Activated T-helper 2 cell treated with anti-CD3 and anti-CD28 coated beads, Interferon-gamma antibody, Interleukin-2, Interleukin-4, amounts not matched to agents 10 μg/mL and 5 μg/mL and 100 μg/mL, durations not matched to agents 14 hours and 24 hours and 36 hours (primary cell): Measurements from ENCODE around the gene LBHD1. TPM values are rescaled to one million over a fixed set of nuclear protein-coding genes. Genes with fewer than 3 reads are reported as not detected.
A peak's percentile ranks its signal among the peaks of the same experiment; 100 is the strongest.
"Not testable (repeated sequence)": the region's sequence is repeated elsewhere in the genome, so short reads cannot be mapped to it uniquely, and the experiment has no call there.

ENCODE experiments used
- DNase-seq: peaks from one replicate; pipeline ENCODE4 v3.0.0; 2021; ENCODE audit warnings: low spot score
- H3K27ac Mint-ChIP-seq: one replicate; pipeline ENCODE4 v1.8.0; 2021; ENCODE audit warnings: mixed read lengths
- H3K27me3 Mint-ChIP-seq: one replicate; pipeline ENCODE4 v1.8.0; 2021; ENCODE audit warnings: low read depth, mixed read lengths
- H3K36me3 Mint-ChIP-seq: one replicate; pipeline ENCODE4 v1.8.0; 2021; ENCODE audit warnings: low read depth, mixed read lengths
- H3K4me1 Mint-ChIP-seq: one replicate; pipeline ENCODE4 v1.8.0; 2021; ENCODE audit warnings: low read depth, mixed read lengths
- H3K4me3 Mint-ChIP-seq: one replicate; pipeline ENCODE4 v1.8.0; 2021; ENCODE audit warnings: low read depth, mild to moderate bottlenecking, moderate library complexity, mixed read lengths
- H3K9me3 Mint-ChIP-seq: one replicate; pipeline ENCODE4 v1.8.0; 2021; ENCODE audit warnings: mixed read lengths
- intact Hi-C: fragments of 100-400 bp; cut with micrococcal nuclease; formaldehyde crosslinking; loops from one replicate; pipeline ENCODE4 v1.15.1; 2023
- total RNA-seq: library from RNA; stranded (reverse); gene quantifications from 2 replicates; pipeline ENCODE4 v1.2.3, GENCODE V29; 2022

Gene LBHD1
- total RNA-seq, 1 donor from 2014 or later = 21.4 TPM

GRCh38 chr11:62667460-62667859, 4.6 kb downstream of the LBHD1 start:
- H3K9me3 Mint-ChIP-seq = no peaks in the 10 kb centered on the region
- H3K27me3 Mint-ChIP-seq = no peaks in the 10 kb centered on the region
- H3K4me3 Mint-ChIP-seq = peak overlapping the region; percentile 97
- peaks cover 66% of the 10 kb centered on the region for H3K36me3 Mint-ChIP-seq
- intact Hi-C loops = no loop called here
- DNase-seq = no peak
- H3K27ac Mint-ChIP-seq = peak overlapping the region; percentile 9
- H3K4me1 Mint-ChIP-seq = peaks cover 37% of the 10 kb centered on the region

DNA sequence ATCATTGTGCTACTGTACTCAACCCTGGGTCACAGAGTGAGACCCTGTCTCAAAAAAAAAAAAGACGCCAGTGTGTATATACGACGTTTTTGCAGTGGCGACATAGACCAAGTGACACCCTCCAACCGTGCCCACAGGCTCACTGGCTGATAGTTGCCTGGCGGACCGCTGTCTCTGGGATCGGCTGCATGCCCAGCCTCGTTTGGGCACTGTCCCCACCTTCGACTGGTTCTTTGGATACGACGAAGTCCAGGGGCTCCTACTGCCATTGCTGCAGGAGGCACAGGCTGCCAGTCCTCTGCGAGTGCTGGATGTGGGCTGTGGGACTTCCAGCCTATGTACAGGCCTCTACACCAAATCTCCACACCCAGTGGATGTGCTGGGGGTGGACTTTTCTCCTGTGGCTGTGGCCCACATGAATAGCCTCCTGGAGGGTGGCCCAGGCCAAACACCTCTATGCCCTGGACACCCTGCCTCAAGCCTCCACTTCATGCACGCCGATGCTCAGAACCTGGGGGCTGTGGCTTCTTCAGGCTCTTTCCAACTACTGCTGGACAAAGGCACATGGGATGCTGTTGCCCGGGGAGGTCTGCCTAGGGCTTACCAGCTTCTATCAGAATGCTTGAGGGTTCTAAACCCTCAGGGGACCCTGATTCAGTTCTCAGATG, 5.7 kb downstream of the LBHD1 start:
- H3K36me3 Mint-ChIP-seq = peaks cover 65% of the 10 kb centered on the region
- H3K9me3 Mint-ChIP-seq = no peaks in the 10 kb centered on the region
- peak overlapping the region; percentile 97 for H3K4me3 Mint-ChIP-seq
- peak overlapping the region; percentile 78 for H3K27ac Mint-ChIP-seq
- intact Hi-C loops = no loop called here
- H3K27me3 Mint-ChIP-seq = no peaks in the 10 kb centered on the region
- DNase-seq = no peak
- H3K4me1 Mint-ChIP-seq = peaks cover 34% of the 10 kb centered on the region

DNA sequence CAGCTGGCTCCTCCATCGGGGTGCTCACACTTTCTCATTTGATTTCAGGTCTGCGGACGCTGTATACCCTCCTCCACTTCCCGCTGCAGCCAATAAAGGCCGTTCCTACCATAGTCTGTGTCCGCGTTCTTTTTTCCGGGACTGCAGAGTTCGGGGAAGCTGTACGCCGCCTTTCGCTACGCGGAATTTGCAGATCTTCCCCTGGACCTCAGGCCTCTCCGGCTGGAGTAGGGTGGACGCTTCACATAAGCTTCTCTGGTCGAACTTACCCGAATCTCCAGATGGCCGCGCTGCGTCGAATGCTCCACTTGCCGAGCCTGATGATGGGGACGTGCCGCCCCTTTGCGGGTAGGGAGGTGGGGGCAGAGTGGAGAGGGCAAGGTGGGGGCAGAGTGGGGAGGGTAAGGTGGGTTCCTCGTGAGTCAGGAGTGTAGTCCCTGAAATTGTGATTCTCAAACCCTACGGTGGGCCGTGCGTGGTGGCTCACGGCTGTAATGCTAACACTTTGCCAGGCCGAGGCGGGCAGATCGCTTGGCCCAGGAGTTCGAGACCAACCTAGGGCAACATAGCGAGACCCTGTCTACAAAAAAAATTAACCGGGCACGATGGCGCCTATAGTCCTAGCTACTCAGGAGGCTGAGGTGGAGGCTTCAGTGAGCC, 6.3 kb downstream of the LBHD1 start:
- Mint-ChIP-seq H3K4me1 (peaks cover 33% of the 10 kb centered on the region), H3K27me3 (no peaks in the 10 kb centered on the region), H3K9me3 (no peaks in the 10 kb centered on the region), H3K4me3 (peak overlapping the region; percentile 97), H3K27ac (peak overlapping the region; percentile 78), H3K36me3 (peaks cover 60% of the 10 kb centered on the region)
- DNase-seq = peak; percentile 36
- intact Hi-C loops = loop anchor here (2.0 kb wide), 3 partner anchors 19 to 75 kb away; partner anchors contain the start of genes EML3, GANAB, ROM1 and TUT1

GRCh38 chr11:62665075-62665598, 6.9 kb downstream of the LBHD1 start, which contains the start of the genes C11orf98 and CSKMT:
TSS of gene C11orf98 (minus strand) at chr11:62665210. CDS start at chr11:62665169, 41 bp downstream.
TSS of gene CSKMT (plus strand) at chr11:62665312. CDS start at chr11:62665880, 568 bp downstream.
- no peaks in the 10 kb centered on the region for H3K27me3 Mint-ChIP-seq

DNA sequence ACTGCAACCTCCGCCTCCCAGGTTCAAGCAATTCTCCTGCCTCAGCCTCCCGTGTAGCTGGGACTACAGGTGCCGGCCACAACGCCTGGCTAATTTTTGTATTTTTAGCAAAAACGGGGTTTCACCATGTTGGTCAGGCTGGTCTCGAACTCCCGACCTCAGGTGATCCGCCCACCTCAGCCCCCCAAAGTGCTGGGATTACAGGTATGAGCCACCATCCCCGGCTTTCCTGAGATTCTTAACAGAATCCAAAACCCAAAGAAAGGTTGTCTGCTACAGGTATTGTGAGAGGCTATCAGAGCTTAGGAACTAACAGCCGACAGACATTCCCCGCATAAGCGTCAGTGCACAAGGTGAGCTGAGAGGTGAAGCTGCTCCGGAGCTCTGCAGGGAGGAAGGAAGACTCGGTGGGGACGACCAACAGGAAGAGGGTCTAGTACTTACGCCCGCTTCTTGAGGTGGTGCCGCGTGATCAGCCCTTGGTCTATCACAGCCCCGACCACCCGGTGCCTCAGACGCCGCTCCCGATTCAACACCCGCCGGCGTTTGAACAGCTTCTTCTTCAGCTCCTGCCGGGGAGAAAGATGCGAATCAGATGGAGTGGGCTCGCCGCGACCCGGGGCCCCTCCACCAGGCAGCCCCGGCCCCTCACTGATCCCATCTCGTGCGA, 7.5 kb downstream of the LBHD1 start:
- H3K4me3 Mint-ChIP-seq = peak overlapping the region; percentile 97
- peak; percentile 47 for DNase-seq

More at GRCh38 chr11:62665075-62665598, 6.9 kb downstream of the LBHD1 start, which contains the start of the genes C11orf98 and CSKMT:
- peak within 1 kb of the TSS; percentile 97 for H3K4me3 Mint-ChIP-seq
- H3K9me3 Mint-ChIP-seq = no peaks in the 10 kb centered on the region
- H3K27ac Mint-ChIP-seq = peak within 1 kb of the TSS; percentile 78
- peaks cover 29% of the 10 kb centered on the region for H3K4me1 Mint-ChIP-seq
- peaks cover 60% of the 10 kb centered on the region for H3K36me3 Mint-ChIP-seq
- intact Hi-C loops = loop anchor here (2.0 kb wide), 3 partner anchors 18 to 74 kb away; partner anchors contain the start of genes EML3, GANAB, ROM1 and TUT1
- peak; percentile 95 for DNase-seq

DNA sequence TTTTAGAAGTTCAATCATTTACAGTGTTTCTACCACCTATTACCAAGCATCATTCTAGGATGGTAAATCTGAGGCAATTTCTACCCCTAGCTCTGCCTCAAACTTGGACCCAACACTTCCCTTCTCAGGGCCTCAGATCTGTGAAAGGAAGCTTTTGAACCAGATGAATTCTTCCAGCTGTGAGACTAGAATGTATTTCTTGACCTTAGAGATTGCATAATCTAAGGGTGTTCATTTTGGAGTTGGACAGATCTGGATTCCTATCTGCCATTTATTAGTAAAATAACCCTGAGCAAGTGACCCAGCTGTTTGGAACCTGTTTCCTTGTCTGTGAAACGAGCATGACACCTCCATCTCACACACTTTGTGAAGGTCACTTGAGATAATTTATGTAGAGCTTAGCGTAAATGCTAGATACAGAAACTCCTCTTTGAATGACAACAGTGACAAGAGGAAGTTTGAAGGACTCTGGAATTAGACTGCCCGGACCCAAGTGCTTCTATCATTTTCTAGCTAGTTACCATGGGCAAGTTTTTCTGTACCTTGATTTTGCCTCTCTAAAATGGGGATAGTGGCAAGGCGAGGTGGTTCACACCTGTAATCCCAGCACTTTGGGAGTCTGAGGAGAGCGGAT, 15.2 kb downstream of the LBHD1 start:
- Mint-ChIP-seq H3K36me3 (peaks cover 8% of the 10 kb centered on the region), H3K9me3 (no peaks in the 10 kb centered on the region), H3K4me1 (peaks cover 6% of the 10 kb centered on the region), H3K27me3 (no peaks in the 10 kb centered on the region), H3K27ac (no peak overlapping the region), H3K4me3 (no peak overlapping the region)
- intact Hi-C loops = no loop called here
- no peak for DNase-seq

More for the DNA sequence above, 7.5 kb downstream of the LBHD1 start:
- intact Hi-C loops = loop anchor here (1.0 to 2.0 kb wide), 4 partner anchors 8 to 74 kb away; partner anchors contain the start of genes EML3, GANAB, LBHD1 and ROM1
- Mint-ChIP-seq H3K27me3 (no peaks in the 10 kb centered on the region), H3K9me3 (no peaks in the 10 kb centered on the region), H3K36me3 (peaks cover 59% of the 10 kb centered on the region), H3K27ac (peak overlapping the region; percentile 78), H3K4me1 (peaks cover 25% of the 10 kb centered on the region)

GRCh38 chr11:62654297-62654696, 17.8 kb downstream of the LBHD1 start:
- Mint-ChIP-seq H3K27ac (peak overlapping the region; percentile 25), H3K4me1 (peaks cover 10% of the 10 kb centered on the region), H3K4me3 (peak overlapping the region; percentile 37), H3K27me3 (no peaks in the 10 kb centered on the region), H3K9me3 (no peaks in the 10 kb centered on the region), H3K36me3 (peaks cover 10% of the 10 kb centered on the region)
- intact Hi-C loops = loop anchor here (5.0 kb wide), 1 partner anchor 73 kb away; the partner anchor contains the start of genes HNRNPUL2 and TTC9C
- DNase-seq = no peak

- peak overlapping the region; percentile 92 for H3K27ac Mint-ChIP-seq
- intact Hi-C loops = loop anchor here (1.0 to 5.0 kb wide), 4 partner anchors 19 to 75 kb away; partner anchors contain the start of genes EML3, HNRNPUL2, MTA2 and ROM1
- H3K27me3 Mint-ChIP-seq = no peaks in the 10 kb centered on the region
- peak overlapping the region; percentile 98 for H3K4me3 Mint-ChIP-seq
- H3K4me1 Mint-ChIP-seq = peaks cover 10% of the 10 kb centered on the region
- no peaks in the 10 kb centered on the region for H3K9me3 Mint-ChIP-seq
- peaks cover 19% of the 10 kb centered on the region for H3K36me3 Mint-ChIP-seq
- DNase-seq = no peak
These were observed 19.7 kb downstream of the LBHD1 start for GRCh38 chr11:62652161-62653006.

GRCh38 chr11:62650283-62650682, 21.8 kb downstream of the LBHD1 start:
- H3K9me3 Mint-ChIP-seq, DNase-seq, H3K27ac Mint-ChIP-seq, H3K4me3 Mint-ChIP-seq, H3K27me3 Mint-ChIP-seq: not testable (repeated sequence)
- peaks cover 19% of the 10 kb centered on the region for H3K4me1 Mint-ChIP-seq
- intact Hi-C loops = loop anchor here (5.0 kb wide), 1 partner anchor 77 kb away; the partner anchor contains the start of genes HNRNPUL2 and TTC9C
- peaks cover 27% of the 10 kb centered on the region for H3K36me3 Mint-ChIP-seq

DNA sequence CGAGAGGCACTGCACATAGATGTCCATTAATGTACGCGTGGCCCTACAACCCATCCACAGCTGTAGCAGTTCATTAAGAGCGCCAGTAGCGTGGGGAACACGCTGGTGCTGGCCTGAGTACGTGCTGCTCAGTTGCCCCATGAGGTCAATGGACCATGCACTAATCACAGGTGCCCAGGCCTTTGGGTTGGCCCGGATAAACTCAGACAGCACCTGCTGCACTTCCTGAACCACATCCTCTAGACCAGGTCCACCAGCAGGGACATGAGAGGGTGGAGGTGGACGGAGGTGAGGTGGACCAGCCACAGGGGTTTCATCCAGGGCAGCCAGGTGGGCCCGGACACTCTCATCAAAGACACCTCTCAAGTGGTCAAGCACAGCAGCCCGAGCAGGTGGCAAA, 22.6 kb downstream of the LBHD1 start:
- Mint-ChIP-seq H3K27ac (no peak overlapping the region), H3K9me3 (no peaks in the 10 kb centered on the region), H3K4me3 (no peak overlapping the region), H3K36me3 (peaks cover 33% of the 10 kb centered on the region), H3K27me3 (no peaks in the 10 kb centered on the region), H3K4me1 (peaks cover 22% of the 10 kb centered on the region)
- no peak for DNase-seq
- intact Hi-C loops = no loop called here

DNA sequence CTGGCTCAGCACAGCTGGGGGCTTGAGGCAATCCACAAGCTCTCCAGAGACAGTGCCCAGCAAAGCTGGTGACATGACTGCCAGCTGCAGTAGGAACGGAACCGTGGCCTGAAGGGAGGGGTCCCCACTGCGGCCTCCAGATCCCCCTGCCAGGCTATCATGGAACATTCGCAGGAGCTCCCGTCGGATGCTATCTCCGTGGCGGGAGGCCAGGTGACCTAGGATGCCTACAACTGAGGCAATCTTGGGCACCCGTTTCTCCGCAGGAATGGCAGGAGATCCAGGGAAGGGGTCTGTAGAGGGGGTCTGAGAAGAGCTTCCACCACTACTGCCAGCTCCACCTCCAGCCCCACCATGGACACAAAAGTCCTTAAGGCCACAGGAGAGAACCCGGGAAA, 23.1 kb downstream of the LBHD1 start:
- Mint-ChIP-seq H3K9me3 (no peaks in the 10 kb centered on the region), H3K4me3 (no peak overlapping the region), H3K27ac (no peak overlapping the region), H3K27me3 (no peaks in the 10 kb centered on the region), H3K36me3 (peaks cover 38% of the 10 kb centered on the region), H3K4me1 (peaks cover 24% of the 10 kb centered on the region)
- no peak for DNase-seq
- intact Hi-C loops = no loop called here
